ENCODE measurements around the gene DENND1A. TPM values are rescaled to one million over a fixed set of nuclear protein-coding genes. Genes with fewer than 3 reads are reported as not detected.

The DENND1A gene
- total RNA-seq, 2 donors from 2014 or later, result 17.8 to 36.6 TPM

GRCh38 chr9:123851851-123852250 is 78.1 kb downstream of the DENND1A start:
- H3K36me3 ChIP-seq, result peaks cover 5% of the 10 kb centered on the region
- H3K4me3 ChIP-seq, result no peak overlapping the region
- no peaks in the 10 kb centered on the region for H3K27me3 ChIP-seq (replicated peaks; ENCODE audit: insufficient read depth)
- DNase-seq (ENCODE audit: low spot score) (no peak), ATAC-seq (ENCODE audit: insufficient number of reproducible peaks, low FRiP score, low read depth) (no peak)
- TF ChIP-seq, protein P1, sequence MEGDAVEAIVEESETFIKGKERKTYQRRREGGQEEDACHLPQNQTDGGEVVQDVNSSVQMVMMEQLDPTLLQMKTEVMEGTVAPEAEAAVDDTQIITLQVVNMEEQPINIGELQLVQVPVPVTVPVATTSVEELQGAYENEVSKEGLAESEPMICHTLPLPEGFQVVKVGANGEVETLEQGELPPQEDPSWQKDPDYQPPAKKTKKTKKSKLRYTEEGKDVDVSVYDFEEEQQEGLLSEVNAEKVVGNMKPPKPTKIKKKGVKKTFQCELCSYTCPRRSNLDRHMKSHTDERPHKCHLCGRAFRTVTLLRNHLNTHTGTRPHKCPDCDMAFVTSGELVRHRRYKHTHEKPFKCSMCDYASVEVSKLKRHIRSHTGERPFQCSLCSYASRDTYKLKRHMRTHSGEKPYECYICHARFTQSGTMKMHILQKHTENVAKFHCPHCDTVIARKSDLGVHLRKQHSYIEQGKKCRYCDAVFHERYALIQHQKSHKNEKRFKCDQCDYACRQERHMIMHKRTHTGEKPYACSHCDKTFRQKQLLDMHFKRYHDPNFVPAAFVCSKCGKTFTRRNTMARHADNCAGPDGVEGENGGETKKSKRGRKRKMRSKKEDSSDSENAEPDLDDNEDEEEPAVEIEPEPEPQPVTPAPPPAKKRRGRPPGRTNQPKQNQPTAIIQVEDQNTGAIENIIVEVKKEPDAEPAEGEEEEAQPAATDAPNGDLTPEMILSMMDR (IDR thresholded peaks at IDR 0.05), result no peak
- H3K27ac ChIP-seq, result no peak overlapping the region
- no peaks in the 10 kb centered on the region for H3K4me1 ChIP-seq (ENCODE audit: control insufficient read depth in 1 of 2, low read depth in 2 of 2)
- peaks cover 10% of the 10 kb centered on the region for H3K9me3 ChIP-seq

- Histone ChIP-seq H3K4me3 (no peak overlapping the region), H3K4me1 (ENCODE audit: control insufficient read depth in 1 of 2, low read depth in 2 of 2) (no peaks in the 10 kb centered on the region), H3K27me3 (replicated peaks; ENCODE audit: insufficient read depth) (no peaks in the 10 kb centered on the region), H3K27ac (no peak overlapping the region), H3K36me3 (peaks cover 10% of the 10 kb centered on the region), H3K9me3 (peaks cover 28% of the 10 kb centered on the region)
- TF ChIP-seq, protein P1 (IDR thresholded peaks at IDR 0.05), result no peak
- no peak for DNase-seq (ENCODE audit: low spot score)
- no peak for ATAC-seq (ENCODE audit: insufficient number of reproducible peaks, low FRiP score, low read depth)
Observed at GRCh38 chr9:123848447-123849085, 81.4 kb downstream of the DENND1A start.

- no peak for ATAC-seq (ENCODE audit: insufficient number of reproducible peaks, low FRiP score, low read depth)
- no peak overlapping the region for H3K4me3 ChIP-seq
- no peaks in the 10 kb centered on the region for H3K27me3 ChIP-seq (replicated peaks; ENCODE audit: insufficient read depth)
- no peak overlapping the region for H3K27ac ChIP-seq
- DNase-seq (ENCODE audit: low spot score), result no peak
- no peaks in the 10 kb centered on the region for H3K4me1 ChIP-seq (ENCODE audit: control insufficient read depth in 1 of 2, low read depth in 2 of 2)
- TF ChIP-seq, protein P1 (IDR thresholded peaks at IDR 0.05), result no peak
- H3K9me3 ChIP-seq, result peaks cover 33% of the 10 kb centered on the region
- H3K36me3 ChIP-seq, result peaks cover 10% of the 10 kb centered on the region
Observed at GRCh38 chr9:123846966-123847365, 83.0 kb downstream of the DENND1A start.

DNA sequence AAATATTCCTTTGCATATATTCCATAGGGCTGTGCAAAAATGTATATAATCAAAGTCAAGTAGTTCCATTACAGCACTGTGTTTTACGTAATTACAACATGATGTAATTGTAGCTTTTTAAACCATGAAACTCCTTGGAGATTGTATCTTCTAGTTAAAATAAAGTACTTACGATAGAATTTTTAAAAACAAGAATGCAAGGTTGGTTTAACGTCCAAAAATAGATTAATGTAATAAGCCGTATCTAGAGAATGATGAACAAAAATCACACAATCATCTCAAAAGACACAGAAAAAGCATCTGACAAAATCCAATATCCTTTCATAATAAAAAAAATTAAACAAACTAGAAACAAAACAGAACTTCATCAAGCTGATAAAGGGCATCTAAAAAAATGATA is 86.2 kb downstream of the DENND1A start:
- no peak overlapping the region for H3K4me3 ChIP-seq
- H3K9me3 ChIP-seq, result peaks cover 33% of the 10 kb centered on the region
- TF ChIP-seq, protein P1 (IDR thresholded peaks at IDR 0.05), result no peak
- H3K36me3 ChIP-seq, result peaks cover 10% of the 10 kb centered on the region
- H3K27ac ChIP-seq, result no peak overlapping the region
- H3K4me1 ChIP-seq (ENCODE audit: control insufficient read depth in 1 of 2, low read depth in 2 of 2), result no peaks in the 10 kb centered on the region
- ATAC-seq (ENCODE audit: insufficient number of reproducible peaks, low FRiP score, low read depth), result no peak
- no peak for DNase-seq (ENCODE audit: low spot score)
- no peaks in the 10 kb centered on the region for H3K27me3 ChIP-seq (replicated peaks; ENCODE audit: insufficient read depth)

GRCh38 chr9:123835821-123836220 is 94.1 kb downstream of the DENND1A start:
- Histone ChIP-seq H3K27ac (no peak overlapping the region), H3K4me3 (no peak overlapping the region), H3K4me1 (ENCODE audit: control insufficient read depth in 1 of 2, low read depth in 2 of 2) (peaks cover 0 to 9% of the 10 kb centered on the region in 2 donors), H3K36me3 (no peaks in the 10 kb centered on the region), H3K27me3 (replicated peaks; ENCODE audit: insufficient read depth) (no peaks in the 10 kb centered on the region), H3K9me3 (no peaks in the 10 kb centered on the region)
- no peak for ATAC-seq (ENCODE audit: insufficient number of reproducible peaks, low FRiP score, low read depth)
- TF ChIP-seq, protein P1 (IDR thresholded peaks at IDR 0.05), result no peak
- DNase-seq (ENCODE audit: low spot score), result no peak

All from thoracic aorta (tissue), 2 donors.